Karpas-422 (cell line): Measurements from ENCODE around the gene HIGD1A. TPM values are rescaled to one million over a fixed set of nuclear protein-coding genes. Genes with fewer than 3 reads are reported as not detected.
"Not testable (repeated sequence)": the region's sequence is repeated elsewhere in the genome, so short reads cannot be mapped to it uniquely, and the experiment has no call there.

Source experiments
- DNase-seq: peaks from one replicate; pipeline ENCODE4 v3.0.0-alpha.2; 2015
- H2AFZ ChIP-seq: fragments of 200-600 bp; sonication (generic); 2 replicates; pipeline ENCODE4 v1.6.1; 2014; ENCODE audit warnings: antibody characterized with exemption, low read length, mixed read lengths
- H3K27ac ChIP-seq: fragments of 200-600 bp; sonication (generic); 2 replicates; pipeline ENCODE4 v1.5.1; 2014; ENCODE audit warnings: mild to moderate bottlenecking, low read length, moderate library complexity
- H3K27me3 ChIP-seq: fragments of 200-600 bp; sonication (generic); 2 replicates; pipeline ENCODE4 v1.6.1; 2014; ENCODE audit warnings: low read length, mixed read lengths
- H3K36me3 ChIP-seq: fragments of 200-600 bp; sonication (generic); 2 replicates; pipeline ENCODE4 v1.6.1; 2014; ENCODE audit warnings: low read length, mixed read lengths; ENCODE audit not compliant: insufficient read depth
- H3K4me1 ChIP-seq: fragments of 200-600 bp; sonication (generic); 2 replicates; pipeline ENCODE4 v1.6.1; 2014; ENCODE audit warnings: mild to moderate bottlenecking, low read length, mixed read lengths
- H3K4me2 ChIP-seq: fragments of 200-600 bp; sonication (generic); 2 replicates; pipeline ENCODE4 v1.6.1; 2014; ENCODE audit warnings: low read length, low read depth, mild to moderate bottlenecking; ENCODE audit not compliant: poor library complexity, severe bottlenecking
- H3K4me3 ChIP-seq: fragments of 200-600 bp; sonication (generic); 2 replicates; pipeline ENCODE4 v1.5.1; 2014; ENCODE audit warnings: mild to moderate bottlenecking, antibody characterized with exemption, low read length, mixed read lengths
- H3K79me2 ChIP-seq: fragments of 200-600 bp; sonication (generic); 2 replicates; pipeline ENCODE4 v1.6.1; 2014; ENCODE audit warnings: mild to moderate bottlenecking, low read length, mixed read lengths
- H3K9ac ChIP-seq: fragments of 200-600 bp; sonication (generic); 2 replicates; pipeline ENCODE4 v1.6.0; 2014; ENCODE audit warnings: low read length
- H3K9me2 ChIP-seq: fragments of 200-600 bp; sonication (generic), shearing (Covaris generic); replicated peaks from 2 replicates; pipeline ENCODE4 v1.6.0; 2014; ENCODE audit warnings: mild to moderate bottlenecking, low read length, moderate library complexity; ENCODE audit not compliant: insufficient read depth
- H3K9me3 ChIP-seq: fragments of 300-700, 200-600 bp; sonication (generic); 2 replicates; pipeline ENCODE4 v1.6.1; 2014; ENCODE audit warnings: low read length, mixed read lengths
- H4K20me1 ChIP-seq: fragments of 200-600 bp; sonication (generic); 2 replicates; pipeline ENCODE4 v1.6.1; 2014; ENCODE audit warnings: mild to moderate bottlenecking, antibody characterized with exemption, low read length, low read depth; ENCODE audit not compliant: insufficient read depth
- total RNA-seq: library from RNA; depleted of rRNA; stranded (reverse); fragments of >200 nt; shearing (Covaris generic); gene quantifications from 2 replicates; pipeline ENCODE4 v1.2.3, GENCODE V29; 2014; ENCODE audit warnings: low replicate concordance

HIGD1A gene
- total RNA-seq, 1 experiment from 2014 or later, result 207 TPM

DNA sequence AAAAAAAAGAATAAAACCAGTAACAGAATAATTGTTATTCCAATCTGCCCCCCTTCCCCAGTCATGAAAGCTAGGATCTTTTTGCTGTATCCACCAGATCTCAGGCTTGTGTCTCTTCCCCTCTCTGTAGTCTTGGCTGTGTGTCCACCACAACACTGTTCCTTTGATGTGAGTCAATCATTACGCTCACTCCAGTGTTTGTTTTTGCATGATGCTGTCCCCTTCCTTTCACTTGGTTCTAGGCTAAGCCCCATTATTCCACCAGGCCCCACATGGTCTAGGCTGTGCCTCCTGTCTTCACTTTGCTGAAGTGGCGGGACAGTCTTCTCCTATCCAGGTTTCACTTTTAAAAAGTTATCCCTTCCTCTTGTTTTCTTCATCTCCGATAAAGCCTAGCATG, 18.5 kb upstream of the HIGD1A start:
- Histone ChIP-seq H3K36me3 (no peaks in the 10 kb centered on the region), H3K27me3 (0 out of 2 replicates have a peak, but pooled peaks cover 3% of the 10 kb centered on the region), H3K9me2 (no peaks in the 10 kb centered on the region), H4K20me1 (no peaks in the 10 kb centered on the region), H3K4me2 (no peak overlapping the region), H3K9me3 (no peaks in the 10 kb centered on the region), H3K4me1 (no peaks in the 10 kb centered on the region), H3K79me2 (no peaks in the 10 kb centered on the region), H2AFZ (no peak overlapping the region), H3K9ac (no peak overlapping the region), H3K4me3 (no peak overlapping the region), H3K27ac (no peak overlapping the region)
- DNase-seq, result no peak

DNA sequence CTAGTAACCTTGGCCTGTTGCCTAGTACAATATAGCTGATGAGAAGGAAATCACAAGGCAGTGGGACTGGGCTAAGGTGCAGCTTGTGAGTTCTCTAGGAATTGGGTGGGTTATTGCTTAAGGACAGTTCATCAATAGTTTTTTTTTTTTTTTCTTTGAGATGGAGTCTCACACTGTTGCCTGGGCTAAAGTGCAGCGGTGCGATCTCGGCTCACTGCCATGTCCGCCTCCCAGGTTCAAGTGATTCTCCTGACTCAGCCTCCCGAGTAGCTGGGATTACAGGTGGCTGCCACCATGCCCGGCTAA, 16.4 kb upstream of the HIGD1A start:
- Histone ChIP-seq H3K79me2 (no peaks in the 10 kb centered on the region), H3K4me1 (peaks cover 4% of the 10 kb centered on the region), H4K20me1 (no peaks in the 10 kb centered on the region), H3K4me2 (no peak overlapping the region), H2AFZ (no peak overlapping the region), H3K4me3 (no peak overlapping the region), H3K27me3 (0 out of 2 replicates have a peak, but pooled peaks cover 3% of the 10 kb centered on the region), H3K36me3 (no peaks in the 10 kb centered on the region), H3K27ac (no peak overlapping the region), H3K9ac (no peak overlapping the region), H3K9me3 (no peaks in the 10 kb centered on the region), H3K9me2 (no peaks in the 10 kb centered on the region)
- no peak for DNase-seq

DNA sequence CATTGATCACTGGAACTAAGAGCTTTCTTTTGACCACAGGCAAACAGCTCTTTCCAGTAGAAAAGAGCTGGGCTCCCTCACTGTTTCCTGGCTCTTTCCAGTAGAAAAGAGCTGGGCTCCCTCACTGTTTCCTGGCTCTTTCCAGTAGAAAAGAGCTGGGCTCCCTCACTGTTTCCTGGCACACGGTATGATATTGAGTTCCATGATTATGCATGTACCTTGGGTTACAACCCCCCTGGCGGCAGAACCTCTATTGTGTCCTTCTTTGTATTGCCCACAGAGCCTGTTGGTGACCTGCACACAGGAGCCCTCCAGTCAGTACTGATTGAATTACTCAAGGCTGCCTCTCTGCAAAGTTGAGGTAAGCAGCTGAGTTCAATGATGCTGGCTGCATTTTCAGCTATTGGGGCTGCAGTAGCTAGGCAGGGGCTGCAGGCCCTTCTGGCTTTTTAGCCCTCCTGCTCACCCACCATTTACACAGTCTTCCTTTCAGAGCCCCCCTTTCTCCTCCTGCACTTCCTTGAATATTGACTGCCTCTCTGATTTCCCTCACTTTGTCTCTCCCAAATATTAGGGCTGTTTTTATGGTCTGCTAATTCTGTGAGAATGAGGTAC, 15.2 kb upstream of the HIGD1A start:
- H3K27me3 ChIP-seq, result no peaks in the 10 kb centered on the region
- H3K36me3 ChIP-seq, result no peaks in the 10 kb centered on the region
- no peaks in the 10 kb centered on the region for H3K9me3 ChIP-seq
- H3K9me2 ChIP-seq, result no peaks in the 10 kb centered on the region
- peaks cover 7% of the 10 kb centered on the region for H3K4me1 ChIP-seq
- no peak overlapping the region for H2AFZ ChIP-seq
- H4K20me1 ChIP-seq, result no peaks in the 10 kb centered on the region
- H3K79me2 ChIP-seq, result no peaks in the 10 kb centered on the region
- H3K27ac ChIP-seq, result no peak overlapping the region
- DNase-seq, result no peak
- H3K9ac ChIP-seq, result no peak overlapping the region
- H3K4me2 ChIP-seq, result no peak overlapping the region
- no peak overlapping the region for H3K4me3 ChIP-seq

DNA sequence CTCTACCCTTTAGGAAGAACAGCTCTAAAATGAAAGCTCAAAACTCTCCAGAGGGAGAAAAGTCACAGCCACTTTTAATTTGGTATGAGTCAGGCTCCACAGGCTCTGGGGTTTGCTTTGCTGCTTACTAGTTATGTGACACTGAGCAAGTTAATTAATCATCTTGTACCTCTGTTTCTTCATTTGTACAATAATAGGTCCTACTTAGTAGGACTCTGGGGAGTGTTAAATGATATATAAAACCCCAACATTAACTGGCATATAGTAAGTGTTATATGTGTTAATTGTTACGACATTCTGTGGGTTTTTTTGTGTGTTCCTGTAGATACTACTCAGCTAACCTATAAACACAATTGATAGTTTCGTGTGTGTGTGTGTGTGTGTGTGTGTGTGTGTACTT, 11.5 kb upstream of the HIGD1A start:
- Histone ChIP-seq H3K36me3 (no peaks in the 10 kb centered on the region), H3K9me2 (no peaks in the 10 kb centered on the region), H3K4me1 (peaks cover 7% of the 10 kb centered on the region), H3K9ac (no peak overlapping the region), H2AFZ (no peak overlapping the region), H3K27ac (no peak overlapping the region), H3K4me3 (no peak overlapping the region), H3K4me2 (no peak overlapping the region), H3K27me3 (no peaks in the 10 kb centered on the region), H4K20me1 (no peaks in the 10 kb centered on the region), H3K9me3 (no peaks in the 10 kb centered on the region), H3K79me2 (no peaks in the 10 kb centered on the region)
- no peak for DNase-seq

DNA sequence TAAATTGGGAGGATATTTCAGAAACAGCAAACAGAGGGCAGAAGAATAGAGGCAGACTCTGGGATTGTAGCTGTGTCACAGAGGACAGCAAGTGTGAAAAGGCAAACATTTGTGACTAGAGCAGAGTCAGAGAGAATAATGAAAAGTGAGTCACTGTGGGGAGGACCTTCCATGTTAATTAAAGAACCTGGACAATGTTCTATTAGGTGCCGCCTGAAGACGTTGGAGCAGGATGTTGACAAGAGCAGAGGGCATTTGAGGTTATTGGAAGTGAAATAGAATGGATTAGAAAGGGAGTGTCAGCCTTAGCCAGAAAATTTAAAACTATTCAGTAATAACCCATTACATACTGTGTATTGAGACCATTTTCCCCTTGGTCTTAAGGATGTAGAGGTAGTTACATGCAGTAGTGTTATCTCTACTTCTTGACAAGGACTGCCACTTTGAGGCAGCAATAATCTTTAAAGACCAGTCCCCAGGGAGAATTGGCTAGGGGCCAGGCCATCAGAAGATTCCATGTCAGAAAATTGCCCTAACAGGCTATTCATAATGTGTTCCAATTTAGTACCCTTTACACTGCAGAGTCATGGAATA, 10.7 kb upstream of the HIGD1A start:
- Histone ChIP-seq H3K9me3 (no peaks in the 10 kb centered on the region), H3K9me2 (no peaks in the 10 kb centered on the region), H3K4me1 (peaks cover 7% of the 10 kb centered on the region), H3K9ac (no peak overlapping the region), H3K4me2 (no peak overlapping the region), H3K27me3 (no peaks in the 10 kb centered on the region), H3K36me3 (no peaks in the 10 kb centered on the region), H4K20me1 (no peaks in the 10 kb centered on the region), H2AFZ (no peak overlapping the region), H3K4me3 (no peak overlapping the region), H3K79me2 (no peaks in the 10 kb centered on the region), H3K27ac (no peak overlapping the region)
- DNase-seq, result no peak

DNA sequence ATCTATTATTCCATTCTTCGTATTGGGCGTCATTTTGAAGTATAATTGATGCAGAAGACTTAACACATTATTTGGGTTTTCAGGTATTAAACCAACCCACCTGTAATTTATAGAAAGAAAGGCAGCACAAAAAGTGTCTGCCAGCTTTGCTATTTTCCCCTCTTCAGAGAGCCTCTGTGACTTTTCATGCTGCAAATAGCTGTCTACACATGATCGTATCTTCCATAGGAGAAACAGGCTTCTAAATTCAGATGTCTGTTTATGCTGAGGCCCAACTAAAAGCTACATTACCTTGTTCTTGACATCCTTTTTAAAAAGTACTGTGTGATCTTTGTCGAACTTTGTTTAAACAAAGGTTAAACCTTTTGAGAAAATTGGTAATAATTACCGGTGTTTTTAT, 10.0 kb upstream of the HIGD1A start:
- no peak overlapping the region for H2AFZ ChIP-seq
- peaks cover 7% of the 10 kb centered on the region for H3K4me1 ChIP-seq
- H4K20me1 ChIP-seq, result no peaks in the 10 kb centered on the region
- H3K27me3 ChIP-seq, result no peaks in the 10 kb centered on the region
- H3K36me3 ChIP-seq, result no peaks in the 10 kb centered on the region
- no peak overlapping the region for H3K27ac ChIP-seq
- no peak overlapping the region for H3K4me2 ChIP-seq
- H3K9me3 ChIP-seq, result no peaks in the 10 kb centered on the region
- no peaks in the 10 kb centered on the region for H3K9me2 ChIP-seq
- no peak for DNase-seq
- H3K79me2 ChIP-seq, result no peaks in the 10 kb centered on the region
- no peak overlapping the region for H3K4me3 ChIP-seq
- H3K9ac ChIP-seq, result no peak overlapping the region

DNA sequence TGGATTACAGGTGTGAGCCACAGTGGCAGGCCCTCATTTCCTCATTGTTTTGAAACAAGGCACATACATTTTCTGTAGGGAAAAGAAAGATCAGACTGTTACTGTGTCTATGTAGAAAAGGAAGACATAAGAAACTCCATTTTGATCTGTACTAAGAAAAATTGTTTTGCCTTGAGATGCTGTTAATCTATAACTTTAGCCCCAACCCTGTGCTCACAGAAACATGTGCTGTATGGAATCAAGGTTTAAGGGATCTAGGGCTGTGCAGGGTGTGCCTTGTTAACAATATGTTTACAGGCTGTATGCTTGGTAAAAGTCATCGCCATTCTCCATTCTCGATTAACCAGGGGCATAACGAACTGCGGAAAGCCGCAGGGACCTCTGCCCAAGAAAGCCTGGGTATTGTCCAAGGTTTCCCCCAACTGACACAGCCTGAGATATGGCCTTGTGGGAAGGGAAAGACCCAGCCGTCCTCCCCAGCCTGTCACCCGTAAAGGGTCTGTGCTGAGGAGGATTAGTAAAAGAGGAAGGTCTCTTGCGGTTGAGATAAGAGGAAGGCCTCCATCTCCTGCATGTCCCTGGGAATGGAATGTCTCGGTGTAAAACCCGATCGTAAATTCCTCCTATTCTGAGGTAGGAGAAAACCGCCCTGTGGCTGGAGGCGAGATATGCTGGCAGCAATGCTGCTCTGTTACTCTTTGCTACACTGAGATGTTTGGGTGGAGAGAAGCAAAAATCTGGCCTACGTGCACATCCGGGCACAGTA, 7.0 kb upstream of the HIGD1A start:
- not testable (repeated sequence) for H4K20me1 ChIP-seq, H3K27me3 ChIP-seq, H2AFZ ChIP-seq, DNase-seq, H3K4me1 ChIP-seq, H3K9me2 ChIP-seq, H3K36me3 ChIP-seq, H3K27ac ChIP-seq, H3K9ac ChIP-seq, H3K4me3 ChIP-seq, H3K79me2 ChIP-seq, H3K9me3 ChIP-seq, H3K4me2 ChIP-seq

DNA sequence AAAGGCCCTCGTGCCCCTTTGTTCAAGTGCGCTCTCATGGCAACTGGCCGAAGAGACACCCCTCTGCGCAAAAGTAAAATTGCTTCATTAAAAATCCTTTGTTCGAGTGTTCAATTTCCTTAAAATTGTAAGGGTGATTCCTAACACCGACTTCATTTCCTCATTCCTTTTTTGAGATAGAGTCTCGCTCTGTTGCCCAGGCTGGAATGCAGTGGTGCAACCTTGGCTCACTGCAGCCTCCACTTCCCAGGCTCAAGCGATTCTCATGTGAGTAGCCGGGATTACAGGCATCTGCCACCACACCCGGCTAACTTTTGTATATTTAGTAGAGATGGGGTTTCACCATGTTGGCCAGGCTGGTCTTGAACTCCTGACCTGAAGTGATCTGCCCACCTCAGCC, 6.4 kb upstream of the HIGD1A start:
- not testable (repeated sequence) for H4K20me1 ChIP-seq, DNase-seq, H3K4me1 ChIP-seq, H3K9me2 ChIP-seq, H2AFZ ChIP-seq, H3K27ac ChIP-seq, H3K4me2 ChIP-seq, H3K36me3 ChIP-seq, H3K4me3 ChIP-seq, H3K27me3 ChIP-seq, H3K9me3 ChIP-seq, H3K79me2 ChIP-seq, H3K9ac ChIP-seq
